HepG2 (cell line): ENCODE data around the gene TPCN2. TPM values are rescaled to one million over a fixed set of nuclear protein-coding genes. Genes with fewer than 3 reads are reported as not detected.

Source experiments
- ATAC-seq: fragments of 200-7000 bp; cut with Tn5 transposase; 3 replicates; pipeline ENCODE4 v1.9.1; 2020; ENCODE audit warnings: mild to moderate bottlenecking, moderate library complexity
- BruUV-seq: library from RNA; stranded (reverse); fragments of 400-500 nt; replicated peaks from 2 replicates; lab custom pipeline; 2021; lab: Mats Ljungman, UMichigan
- CTCF ChIA-PET: fragments of 300-600 bp; formaldehyde crosslinking; extraction: SDS; loops from one replicate; lab custom pipeline; 2021; ENCODE audit warnings: low total read pairs, inconsistent platforms, low intra/inter-chr PET ratio; lab: Yijun Ruan, JAX
- POLR2A ChIA-PET: fragments of 350-600 bp; sonication (Branson Sonifier 250); formaldehyde crosslinking; loops from one replicate; lab custom pipeline; 2020; ENCODE audit warnings: antibody characterized with exemption, inconsistent platforms; lab: Yijun Ruan, JAX
- DNase-seq: peaks from one replicate; pipeline ENCODE4 v3.0.0-alpha.2; 2015; ENCODE audit warnings: low spot score
- FAIRE-seq: peaks from 3 replicates; lab custom pipeline; 2011; peaks lifted over from hg19 to GRCh38; lab: Jason Lieb, UNC
- H2AFZ ChIP-seq: one replicate; pipeline ENCODE4 v1.6.1; 2011; ENCODE audit warnings: low read length, inconsistent platforms
- H3K27ac ChIP-seq: fragments of 300-600 bp; 3 replicates; pipeline ENCODE4 v1.8.0; 2011; ENCODE audit warnings: mixed run types, mild to moderate bottlenecking, mixed read lengths, low read length, inconsistent platforms; ENCODE audit not compliant: insufficient read depth; ENCODE audit errors: extremely low read length
- H3K27me3 ChIP-seq, 2 experiments: fragments of 200-600 bp in 1 of 2; 2 replicates in 1 of 2; 3 replicates in 1 of 2; pipeline versions ENCODE4 v1.6.0 to v1.8.0; 2011; ENCODE audit warnings: low read length in 2 of 2, mild to moderate bottlenecking in 2 of 2, moderate library complexity in 2 of 2, inconsistent platforms in 1 of 2; ENCODE audit not compliant: insufficient read depth in 2 of 2, control insufficient read depth in 1 of 2
- H3K36me3 ChIP-seq, 2 experiments: fragments of 200-600 bp in 1 of 2; replicated peaks in 1 of 2; 2 replicates in 1 of 2; 3 replicates in 1 of 2; pipeline versions ENCODE4 v1.5.1 to v1.8.0; 2011; ENCODE audit warnings: low read length in 2 of 2, inconsistent platforms in 1 of 2; ENCODE audit not compliant: insufficient read depth in 2 of 2, control insufficient read depth in 1 of 2
- H3K4me1 ChIP-seq: 2 replicates; pipeline ENCODE4 v1.5.1; 2012; ENCODE audit warnings: low read length, inconsistent platforms; ENCODE audit not compliant: insufficient read depth
- H3K4me2 ChIP-seq: 2 replicates; pipeline ENCODE4 v1.6.0; 2011; ENCODE audit warnings: low read depth, low read length, inconsistent platforms
- H3K4me3 ChIP-seq, 3 experiments: fragments of 200-600 bp in 1 of 3; sonication (generic), shearing (Covaris generic) in 1 of 3; replicated peaks in 1 of 3; 2 replicates each; pipeline ENCODE4 v1.5.1; 2011 to 2016; ENCODE audit warnings: low read length in 3 of 3, inconsistent platforms in 2 of 3, low read depth in 2 of 3, mild to moderate bottlenecking in 2 of 3, control low read depth in 1 of 3, mixed read lengths in 1 of 3; ENCODE audit not compliant: insufficient read depth in 1 of 3
- H3K79me2 ChIP-seq: one replicate; pipeline ENCODE4 v1.6.1; 2011; ENCODE audit warnings: low read length, inconsistent platforms; ENCODE audit not compliant: insufficient read depth
- H3K9ac ChIP-seq: 2 replicates; pipeline ENCODE4 v1.6.0; 2011; ENCODE audit warnings: mild to moderate bottlenecking, low read depth, low read length, inconsistent platforms; ENCODE audit not compliant: insufficient read depth
- H3K9me3 ChIP-seq: 2 replicates; pipeline ENCODE4 v1.5.1; 2012; ENCODE audit warnings: mild to moderate bottlenecking, low read length
- H4K20me1 ChIP-seq: 2 replicates; pipeline ENCODE4 v1.6.0; 2011; ENCODE audit warnings: inconsistent platforms, mild to moderate bottlenecking, low read length, moderate library complexity; ENCODE audit not compliant: insufficient read depth
- ARHGAP35 ChIP-seq: sonication (generic); formaldehyde crosslinking; IDR thresholded peaks from 2 replicates; pipeline ENCODE4 v1.9.0; 2022; ENCODE audit warnings: mild to moderate bottlenecking, inconsistent platforms, moderate library complexity, missing genetic modification reagents, borderline replicate concordance
- ATAD3A ChIP-seq: sonication (generic); formaldehyde crosslinking; IDR thresholded peaks from 2 replicates; pipeline ENCODE4 v1.4.0; 2020; ENCODE audit warnings: missing genetic modification reagents
- KAT2B ChIP-seq: fragments of 150-350 bp; IDR thresholded peaks from 2 replicates; pipeline ENCODE4 v1.6.1; 2014; ENCODE audit warnings: low read depth, low read length, borderline replicate concordance
- PTBP1 ChIP-seq: fragments of 200-400 bp; formaldehyde crosslinking; IDR thresholded peaks from 2 replicates; pipeline ENCODE4 v1.6.1; 2018; ENCODE audit warnings: low read length, low read depth; ENCODE audit not compliant: poor library complexity, severe bottlenecking
- SIX4 ChIP-seq: sonication (generic); formaldehyde crosslinking; IDR thresholded peaks from 2 replicates; pipeline ENCODE4 v1.4.0; 2020; ENCODE audit warnings: missing genetic modification reagents
- TBP ChIP-seq: sonication (generic); formaldehyde crosslinking; IDR thresholded peaks from 2 replicates; pipeline ENCODE4 v1.5.0; 2020; ENCODE audit warnings: missing genetic modification reagents
- TRIM22 ChIP-seq: fragments of 450-650 bp; IDR thresholded peaks from 2 replicates; pipeline ENCODE4 v1.6.1; 2017
- ZKSCAN8 ChIP-seq: IDR thresholded peaks from 2 replicates; pipeline ENCODE4 v1.6.1; 2016; ENCODE audit warnings: borderline replicate concordance, missing genetic modification reagents, missing compliant biosample characterization
- ZSCAN21 ChIP-seq: sonication (generic); formaldehyde crosslinking; IDR thresholded peaks from 2 replicates; pipeline ENCODE4 v1.8.0; 2022; ENCODE audit warnings: mild to moderate bottlenecking, missing genetic modification reagents, moderate library complexity, borderline replicate concordance
- WGBS: methylation state at CpG from one replicate; pipeline ENCODE4 v1.1.6; 2017; ENCODE audit warnings: low lambda C conversion rate; 5-methylcytosine and 5-hydroxymethylcytosine counted together
- in situ Hi-C: cut with HindIII; loops from 2 replicates; pipeline ENCODE4 v1.10.0; 2017; ENCODE audit warnings: low pct_unique_long_range_greater_than_20kb; ENCODE audit not compliant: extremely low pct_ligation_motif_present
- intact Hi-C: fragments of 100-400 bp; cut with micrococcal nuclease; formaldehyde crosslinking; loops from one replicate; pipeline ENCODE4 v1.10.0; 2022; ENCODE audit not compliant: unreplicated experiment
- polyA plus RNA-seq, 8 experiments: library from polyadenylated mRNA; depleted of rRNA in 3 of 8; stranded (reverse) in 7 of 8; unstranded in 1 of 8; fragments of >200 nt; fragmentation: Illumina TruSeq in 4 of 8; extraction: Trizol in 4 of 8; gene quantifications; 2 replicates each; pipeline versions ENCODE4 v1.2.1 to v1.2.3, GENCODE V29; 2011 to 2016; ENCODE audit warnings: low read depth in 4 of 8, missing spikeins in 1 of 8, mixed read lengths in 1 of 8; ENCODE audit not compliant: insufficient read depth in 1 of 8
- total RNA-seq, 5 experiments: library from RNA; depleted of rRNA; stranded (reverse); fragments of >200 nt; fragmentation: Illumina TruSeq; extraction: Trizol; gene quantifications; 2 replicates each; pipeline ENCODE4 v1.2.3, GENCODE V29; 2016; ENCODE audit warnings: low read depth in 1 of 5

TPCN2 gene
- total and polyA plus RNA-seq, 2 of the 13 experiments (the other 11 are each of a cell fraction or from before 2014, with no cell fraction given), result 5.6 to 5.9 TPM

- no TSS peak for BruUV-seq
- H2AFZ ChIP-seq, result no peak overlapping the region
- in situ Hi-C loops, result loop anchor here (10.0 kb wide), 1 partner anchor 165 kb away; the partner anchor contains the start of gene MYEOV
Observed at GRCh38 chr11:69129647-69130046, 80.9 kb downstream of the TPCN2 start.

More at GRCh38 chr11:69129647-69130046, 80.9 kb downstream of the TPCN2 start:
- DNase-seq, result no peak
- FAIRE-seq, result no peak
- Histone ChIP-seq H3K9ac (no peak overlapping the region), H3K36me3 (no peaks in the 10 kb centered on the region), H3K27ac (no peak overlapping the region), H3K4me3 (no peak overlapping the region), H3K27me3 (0 out of 5 replicates have a peak, but pooled peaks cover 0 to 2% of the 10 kb centered on the region in 2 experiments), H4K20me1 (no peaks in the 10 kb centered on the region), H3K4me1 (peaks cover 6% of the 10 kb centered on the region; the same call in 1 of the 2 replicates), H3K79me2 (no peaks in the 10 kb centered on the region), H3K9me3 (peaks cover 5% of the 10 kb centered on the region; the same call in 1 of the 2 replicates), H3K4me2 (no peak overlapping the region)
- no peak for ATAC-seq
- WGBS, result 76% methylated on average over 7 of the region's 7 CpGs
- no peak for TF ChIP-seq ATAD3A (CRISPR knock-in tag)
- no peak for TF ChIP-seq ZKSCAN8 (CRISPR knock-in tag)
- no peak for TF ChIP-seq PTBP1
- TF ChIP-seq TBP (CRISPR knock-in tag), result no peak
- TF ChIP-seq TRIM22, result no peak
- TF ChIP-seq ZSCAN21 (CRISPR knock-in tag), result no peak
- no peak for TF ChIP-seq SIX4
- TF ChIP-seq ARHGAP35 (CRISPR knock-in tag), result no peak
- TF ChIP-seq KAT2B, result no peak
- ChIA-PET POLR2A (no interaction called here), CTCF (interaction anchor here (0.7 kb wide), 1 partner anchor 82 kb away, joined by 3 read pairs; no protein-coding TSS in a partner anchor)
- intact Hi-C loops, result loop anchor here (2.0 to 5.0 kb wide), 2 partner anchors 83 to 513 kb away; partner anchors contain the start of gene CCND1
